GM18907 (cell line): ENCODE measurements around the gene OR8B4.
"Not testable (repeated sequence)": the region's sequence is repeated elsewhere in the genome, so short reads cannot be mapped to it uniquely, and the experiment has no call there.

Experiments used
- ATAC-seq: cut with Tn5 transposase; IDR thresholded peaks from one replicate; pipeline ENCODE4 v1.9.1; 2021; ENCODE audit warnings: mild to moderate bottlenecking, moderate library complexity; ENCODE audit not compliant: unreplicated experiment

The OR8B4 gene, protein sequence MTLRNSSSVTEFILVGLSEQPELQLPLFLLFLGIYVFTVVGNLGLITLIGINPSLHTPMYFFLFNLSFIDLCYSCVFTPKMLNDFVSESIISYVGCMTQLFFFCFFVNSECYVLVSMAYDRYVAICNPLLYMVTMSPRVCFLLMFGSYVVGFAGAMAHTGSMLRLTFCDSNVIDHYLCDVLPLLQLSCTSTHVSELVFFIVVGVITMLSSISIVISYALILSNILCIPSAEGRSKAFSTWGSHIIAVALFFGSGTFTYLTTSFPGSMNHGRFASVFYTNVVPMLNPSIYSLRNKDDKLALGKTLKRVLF

GRCh38 chr11:124424384-124424921, at the start of gene OR8B4:
Gene OR8B4, minus strand, starts transcription at chr11:124424871. Its CDS starts 0 bp downstream, at chr11:124424871.
- no peak for ATAC-seq

DNA sequence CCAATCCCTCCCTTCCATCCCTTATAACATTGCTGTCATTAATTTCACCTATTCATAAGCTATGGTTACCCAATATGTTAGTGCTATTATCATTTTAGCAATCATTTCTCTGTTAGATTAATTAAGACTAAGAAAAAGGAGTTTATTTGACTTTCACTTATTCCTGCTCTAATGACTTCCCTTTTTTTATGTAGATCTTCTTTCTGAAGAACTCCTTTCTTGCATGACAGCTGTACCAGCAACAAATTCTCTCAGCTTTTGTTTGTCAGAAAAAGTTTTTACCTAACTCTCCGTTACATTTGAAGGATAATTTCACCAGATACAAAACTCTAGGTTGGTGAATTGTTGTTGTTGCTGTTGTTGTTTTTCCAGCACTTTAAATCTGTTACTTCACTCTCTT, 49.4 kb upstream of the OR8B4 start:
- ATAC-seq: no peak

GRCh38 chr11:124473476-124473875, 48.8 kb upstream of the OR8B4 start:
- no peak for ATAC-seq

DNA sequence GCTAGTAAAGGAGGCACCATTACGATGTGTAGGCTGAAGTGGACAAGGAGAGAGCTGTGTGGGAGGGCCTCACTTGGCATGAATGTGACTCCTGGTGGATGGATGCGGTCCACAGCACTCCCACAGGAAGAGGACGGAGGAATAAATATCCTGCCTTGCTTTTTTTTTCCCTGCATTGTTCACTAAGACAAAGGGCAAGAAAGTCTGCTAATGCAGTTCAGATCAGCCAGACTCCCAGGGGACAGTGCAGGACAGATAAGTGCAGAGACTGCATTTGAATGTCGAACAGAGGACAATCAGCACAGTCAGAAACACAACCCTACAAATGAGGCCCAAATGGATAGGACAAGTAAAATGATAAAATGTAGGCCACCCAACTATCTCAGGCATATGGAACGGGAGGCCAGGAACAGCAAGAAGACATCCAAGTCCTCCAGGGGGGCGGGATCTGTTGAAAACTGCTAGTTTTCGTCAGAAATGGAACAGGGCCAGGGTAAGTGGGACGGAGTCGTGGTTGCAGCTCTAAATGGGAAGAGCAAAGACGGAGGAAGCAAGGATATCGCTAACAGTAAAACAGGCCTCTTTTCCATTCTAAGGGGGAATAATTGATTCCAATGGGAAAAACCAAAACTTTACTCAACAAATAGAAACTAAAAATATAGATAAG, 46.0 kb upstream of the OR8B4 start:
- ATAC-seq: no peak

DNA sequence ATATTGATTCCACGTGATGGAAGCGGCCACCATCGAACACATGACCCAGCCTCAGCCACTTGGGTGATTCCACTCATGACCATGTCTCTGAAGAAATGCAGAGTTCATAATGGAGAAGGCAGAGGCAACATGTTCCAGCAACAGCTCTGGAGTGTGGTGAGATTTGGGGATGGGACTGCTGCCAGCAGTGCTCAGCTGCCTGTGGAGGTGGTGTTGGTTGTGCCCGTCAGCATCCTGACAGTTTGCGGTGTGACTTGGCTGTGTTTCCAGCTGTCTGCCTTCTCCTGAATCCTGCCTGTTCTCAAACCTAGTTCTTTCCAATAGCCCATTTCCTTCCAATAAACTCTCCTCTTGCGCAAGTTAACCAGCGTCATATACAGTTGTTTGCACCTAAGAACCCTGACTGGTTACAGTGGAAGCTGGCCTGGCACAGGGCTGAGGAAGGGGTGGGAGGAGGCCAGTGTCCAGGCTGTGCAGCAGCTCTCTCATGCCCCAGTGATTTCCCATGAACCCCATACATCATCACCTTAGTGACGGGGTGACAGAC, 42.8 kb upstream of the OR8B4 start:
- ATAC-seq: no peak

DNA sequence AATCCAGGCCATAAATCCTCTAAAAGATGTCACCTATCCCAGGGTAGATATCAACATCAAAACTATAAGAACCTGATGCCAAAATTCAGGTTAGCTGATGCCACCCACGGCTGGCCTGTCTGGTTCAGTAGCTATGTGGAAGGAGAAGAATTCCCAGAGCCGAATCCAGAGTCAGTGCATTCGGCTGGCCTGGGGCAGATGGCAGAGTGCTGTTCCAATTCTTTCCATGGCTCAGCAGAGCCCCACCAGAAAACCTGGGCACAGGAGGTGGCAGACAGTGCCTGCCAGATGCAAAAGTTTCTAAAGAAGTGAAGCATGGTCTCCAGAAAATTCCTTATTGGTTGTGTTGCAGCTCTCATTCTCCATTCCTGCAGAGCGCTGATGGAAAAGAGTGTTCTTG, 40.7 kb upstream of the OR8B4 start:
- no peak for ATAC-seq

GRCh38 chr11:124463990-124464389, 39.3 kb upstream of the OR8B4 start:
- ATAC-seq: no peak

DNA sequence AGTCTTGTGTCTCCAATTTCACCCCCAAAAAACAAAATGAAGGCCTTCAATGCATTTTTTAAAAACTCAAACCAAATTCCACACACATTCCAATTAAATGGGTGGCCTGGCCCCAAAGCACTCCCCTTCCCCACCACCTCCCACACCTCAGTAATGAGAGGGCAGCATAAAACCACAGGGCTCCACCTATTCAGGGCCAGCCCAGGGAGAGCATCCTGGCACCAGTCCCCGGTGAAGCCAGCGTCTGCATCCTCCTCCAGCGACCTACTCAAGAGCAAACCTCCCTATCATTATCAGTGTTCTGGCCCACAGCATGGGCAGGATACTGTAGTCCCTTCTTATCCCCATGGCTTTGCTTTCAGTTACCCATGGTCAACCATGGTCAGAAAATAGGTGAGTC, 38.7 kb upstream of the OR8B4 start:
- no peak for ATAC-seq

DNA sequence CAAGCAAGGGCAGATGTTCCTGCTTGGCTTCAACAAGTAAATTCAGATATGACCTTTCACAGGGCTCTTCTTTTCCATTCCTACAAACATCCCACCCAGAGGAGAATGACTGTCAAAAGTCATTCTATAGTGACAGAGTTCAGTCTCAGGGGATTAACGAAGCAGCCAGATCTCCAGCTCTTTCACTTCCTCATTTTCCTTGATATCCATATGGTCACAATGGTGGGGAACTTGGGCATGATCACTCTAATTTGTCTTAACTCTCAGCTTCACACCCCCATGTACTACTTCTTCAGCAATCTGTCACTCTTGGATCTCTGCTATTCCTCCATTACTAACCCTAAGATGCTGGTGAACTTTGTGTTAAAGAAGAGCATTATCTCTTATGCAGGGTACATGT, 35.8 kb upstream of the OR8B4 start:
- no peak for ATAC-seq

- not testable (repeated sequence) for ATAC-seq
Observed at GRCh38 chr11:124459379-124459778, 34.7 kb upstream of the OR8B4 start.

DNA sequence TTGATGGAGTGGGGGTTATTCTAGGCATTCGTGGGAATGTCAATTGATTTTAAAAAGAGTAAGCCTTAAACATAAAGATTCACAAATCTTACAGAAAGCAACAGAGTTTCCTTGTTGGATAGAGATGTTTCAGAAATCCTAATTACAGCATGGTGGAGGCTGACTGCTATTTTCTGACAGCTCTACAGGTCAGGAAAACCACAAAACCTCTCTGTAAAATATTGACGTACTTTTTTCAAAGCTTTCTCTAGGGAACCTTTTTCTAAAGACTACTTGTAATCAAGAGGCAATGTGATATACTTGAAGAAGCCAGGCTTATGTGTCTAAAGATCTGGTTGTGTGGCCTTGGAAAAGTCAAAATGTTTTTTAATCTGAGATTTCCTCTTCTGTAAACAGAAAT, 29.9 kb upstream of the OR8B4 start:
- ATAC-seq: no peak

DNA sequence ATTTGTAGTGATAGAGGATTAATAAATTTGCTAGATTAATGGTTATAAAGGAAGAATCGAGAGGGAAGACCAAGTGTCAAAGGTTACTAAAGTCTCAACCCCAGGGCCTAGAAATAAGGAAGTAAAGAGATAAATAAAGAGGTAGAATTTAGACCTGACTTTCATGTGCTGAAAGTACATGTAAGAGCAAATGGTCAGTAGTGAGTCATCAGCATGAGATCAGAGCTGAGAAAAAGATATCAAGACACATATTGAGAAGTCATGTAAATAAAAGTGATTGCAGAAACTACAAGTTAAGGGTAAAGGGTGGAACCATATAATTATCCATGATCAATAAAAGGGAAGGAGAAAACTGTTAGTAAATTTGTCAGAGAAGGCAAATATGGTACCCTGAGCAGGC, 22.2 kb upstream of the OR8B4 start:
- ATAC-seq: no peak

- no peak for ATAC-seq
Observed at GRCh38 chr11:124445646-124446150, 21.0 kb upstream of the OR8B4 start, which contains the start of gene OR8B8. Gene OR8B8, minus strand, starts transcription at chr11:124445696. Its CDS starts 4,611 bp downstream, at chr11:124441085.

DNA sequence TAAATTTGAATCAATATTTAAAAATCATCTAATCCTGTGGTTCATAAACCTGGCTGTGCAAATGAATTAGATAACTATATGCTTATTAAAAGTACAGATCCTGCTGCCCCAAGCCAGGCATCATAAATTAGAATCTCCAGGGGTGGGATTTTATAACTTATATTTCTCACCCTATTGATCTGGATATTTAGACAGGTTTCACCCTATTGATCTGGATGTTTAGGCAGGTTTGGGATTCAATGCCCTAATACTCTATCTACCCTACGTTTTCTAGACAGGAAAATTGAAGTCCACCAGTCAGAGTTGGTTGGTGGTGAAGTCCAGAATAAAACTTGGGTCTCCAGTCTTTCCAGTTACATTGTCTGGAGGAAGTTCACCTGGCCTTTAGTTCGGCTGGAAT, 18.2 kb upstream of the OR8B4 start:
- ATAC-seq: no peak

DNA sequence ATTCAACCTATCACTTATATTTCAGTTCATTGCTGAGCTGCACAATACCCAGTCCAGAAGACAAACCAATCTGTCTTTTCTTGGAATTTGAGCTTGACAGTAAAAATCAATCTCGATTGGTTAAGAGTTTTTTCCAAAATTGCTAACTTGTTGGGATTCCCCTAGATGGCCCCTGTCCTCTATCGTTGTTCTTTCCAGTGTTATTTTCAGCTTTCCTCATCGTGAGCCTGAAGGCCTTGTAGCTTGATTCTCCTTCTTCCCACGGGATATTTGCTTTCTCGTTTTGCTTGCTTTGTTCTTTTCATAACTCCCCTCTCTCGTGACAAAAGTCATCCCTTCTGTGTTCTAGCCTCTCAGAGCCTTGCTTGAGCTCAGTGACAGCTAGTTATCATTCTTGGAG, 17.8 kb upstream of the OR8B4 start:
- ATAC-seq: no peak

DNA sequence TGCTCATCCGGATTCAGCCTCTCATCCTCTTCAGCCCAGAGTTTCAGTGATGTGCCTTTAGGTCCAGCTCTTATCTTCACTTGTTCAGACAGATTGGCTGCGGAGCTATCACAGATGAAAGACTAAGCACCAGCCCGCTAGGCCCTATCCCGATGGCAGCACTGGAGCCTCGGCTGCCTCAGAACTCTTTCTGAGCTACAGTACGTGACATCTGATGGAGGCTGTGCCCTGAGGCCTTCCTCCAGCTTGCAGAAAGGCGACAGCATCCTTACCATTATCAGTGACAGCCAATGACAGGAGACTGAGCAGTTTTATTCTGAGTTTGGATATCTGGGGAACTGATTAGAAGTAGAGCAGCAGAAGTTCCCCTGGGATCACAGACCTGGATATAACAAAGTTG, 16.8 kb upstream of the OR8B4 start:
- no peak for ATAC-seq

- no peak for ATAC-seq
Observed at GRCh38 chr11:124441081-124441480, 16.4 kb upstream of the OR8B4 start.

DNA sequence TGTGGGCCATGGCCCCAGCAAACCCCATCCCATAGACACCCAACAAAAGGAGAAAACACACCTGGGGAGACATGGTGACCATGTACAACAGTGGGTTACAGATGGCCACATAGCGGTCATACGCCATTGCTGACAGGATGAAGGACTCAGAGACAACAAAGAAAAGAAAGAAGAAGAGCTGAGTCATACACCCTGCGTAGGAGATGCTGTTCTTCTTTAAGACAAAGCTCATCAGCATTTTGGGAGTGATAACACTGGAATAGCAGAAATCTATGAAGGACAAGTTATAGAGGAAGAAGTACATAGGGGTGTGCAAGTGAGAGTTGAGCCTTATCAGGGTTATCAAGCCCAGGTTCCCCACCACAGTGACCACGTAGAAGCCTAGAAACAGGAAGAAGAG, 15.9 kb upstream of the OR8B4 start:
- no peak for ATAC-seq

DNA sequence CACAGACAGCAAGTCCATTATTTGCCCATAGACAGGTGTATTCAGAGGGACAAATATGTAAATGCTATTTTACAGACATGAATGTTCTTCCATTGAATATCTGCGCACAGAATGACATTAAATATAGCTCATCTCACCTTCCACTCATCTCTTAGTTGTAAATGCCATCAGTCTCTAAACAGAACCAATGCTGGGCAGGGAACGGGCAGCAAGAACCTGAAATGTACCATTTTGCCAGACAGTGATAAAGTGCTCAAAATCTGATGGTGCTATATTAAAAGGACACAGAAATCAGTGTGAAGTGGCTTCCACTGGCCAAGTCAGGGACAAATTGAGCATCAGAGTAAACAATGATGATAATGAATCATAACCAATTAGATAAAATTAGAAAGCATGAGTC, 10.0 kb upstream of the OR8B4 start:
- ATAC-seq: no peak

- no peak for ATAC-seq
Observed at GRCh38 chr11:124429599-124429998, 4.9 kb upstream of the OR8B4 start.

- ATAC-seq: no peak
Observed at GRCh38 chr11:124421043-124421442, 3.6 kb downstream of the OR8B4 start.
